Osteocyte (in vitro differentiated cells): ENCODE measurements around the gene RAB39A. TPM values are rescaled to one million over a fixed set of nuclear protein-coding genes. Genes with fewer than 3 reads are reported as not detected.
"Not testable (repeated sequence)": the region's sequence is repeated elsewhere in the genome, so short reads cannot be mapped to it uniquely, and the experiment has no call there.

ENCODE experiments used
- DNase-seq: peaks from one replicate; pipeline ENCODE4 v3.0.0; 2021; ENCODE audit warnings: mixed read lengths; ENCODE audit not compliant: unreplicated experiment; ENCODE audit errors: extremely low spot score
- H3K27ac Mint-ChIP-seq: one replicate; pipeline ENCODE4 v1.8.0; 2021; ENCODE audit warnings: mild to moderate bottlenecking, mixed read lengths; ENCODE audit not compliant: unreplicated experiment
- H3K27me3 Mint-ChIP-seq: one replicate; pipeline ENCODE4 v1.8.0; 2021; ENCODE audit warnings: mixed read lengths; ENCODE audit not compliant: unreplicated experiment
- H3K36me3 Mint-ChIP-seq: one replicate; pipeline ENCODE4 v1.8.0; 2021; ENCODE audit warnings: mixed read lengths; ENCODE audit not compliant: unreplicated experiment
- H3K4me1 Mint-ChIP-seq: one replicate; pipeline ENCODE4 v1.8.0; 2021; ENCODE audit warnings: mixed read lengths; ENCODE audit not compliant: unreplicated experiment
- H3K4me3 Mint-ChIP-seq: one replicate; pipeline ENCODE4 v1.8.0; 2021; ENCODE audit warnings: mild to moderate bottlenecking, moderate library complexity, mixed read lengths; ENCODE audit not compliant: unreplicated experiment
- H3K9me3 Mint-ChIP-seq: one replicate; pipeline ENCODE4 v1.8.0; 2021; ENCODE audit warnings: mixed read lengths; ENCODE audit not compliant: unreplicated experiment
- CTCF ChIP-seq: fragments of 200-600 bp; sonication (generic); IDR thresholded peaks from 2 replicates; pipeline ENCODE4 v1.5.0; 2021; ENCODE audit warnings: antibody characterized with exemption, mild to moderate bottlenecking, moderate library complexity
- long read RNA-seq: library from polyadenylated mRNA; unstranded; transcript quantifications from one replicate; pipeline ENCODE4 v2.0.0, GENCODE V29; 2021
- total RNA-seq: library from RNA; stranded (reverse); gene quantifications from 2 replicates; pipeline ENCODE4 v1.2.1, GENCODE V29; 2021

The RAB39A gene
- not detected in 2 replicates for total RNA-seq
- long read RNA-seq: 0 reads

- Mint-ChIP-seq H3K9me3 (no peaks in the 10 kb centered on the region), H3K4me3 (peak within 1 kb of the TSS; percentile 62), H3K36me3 (no peaks in the 10 kb centered on the region), H3K4me1 (peaks cover 9% of the 10 kb centered on the region), H3K27ac (no peak within 1 kb of the TSS), H3K27me3 (peaks cover 20% of the 10 kb centered on the region)
- TF ChIP-seq CTCF: no peak
- peak; percentile 93 for DNase-seq
Measured at GRCh38 chr11:107928046-107928766, at the start of gene RAB39A. TSS of gene RAB39A (plus strand) at chr11:107928448. CDS start at chr11:107928569, 121 bp downstream.

- H3K4me1 Mint-ChIP-seq, H3K4me3 Mint-ChIP-seq, H3K9me3 Mint-ChIP-seq, H3K27me3 Mint-ChIP-seq, DNase-seq, H3K27ac Mint-ChIP-seq, H3K36me3 Mint-ChIP-seq: not testable (repeated sequence)
Measured at GRCh38 chr11:107881471-107881870, 46.8 kb upstream of the RAB39A start.

- Mint-ChIP-seq H3K4me3 (no peak overlapping the region), H3K27ac (no peak overlapping the region), H3K4me1 (no peaks in the 10 kb centered on the region), H3K36me3 (no peaks in the 10 kb centered on the region), H3K9me3 (no peaks in the 10 kb centered on the region), H3K27me3 (peaks cover 4% of the 10 kb centered on the region)
- TF ChIP-seq CTCF: no peak
- DNase-seq: no peak
Measured at GRCh38 chr11:107882095-107882820, 46.0 kb upstream of the RAB39A start.

GRCh38 chr11:107898270-107898669 is 30.0 kb upstream of the RAB39A start:
- no peak overlapping the region for H3K27ac Mint-ChIP-seq
- no peaks in the 10 kb centered on the region for H3K9me3 Mint-ChIP-seq
- TF ChIP-seq CTCF: peak; percentile 57
- no peaks in the 10 kb centered on the region for H3K4me1 Mint-ChIP-seq
- peaks cover 15% of the 10 kb centered on the region for H3K27me3 Mint-ChIP-seq
- H3K36me3 Mint-ChIP-seq: no peaks in the 10 kb centered on the region
- H3K4me3 Mint-ChIP-seq: no peak overlapping the region
- no peak for DNase-seq

- TF ChIP-seq CTCF: no peak
- no peaks in the 10 kb centered on the region for H3K9me3 Mint-ChIP-seq
- H3K27me3 Mint-ChIP-seq: peaks cover 13% of the 10 kb centered on the region
- H3K4me1 Mint-ChIP-seq: no peaks in the 10 kb centered on the region
- DNase-seq: peak; percentile 53
- no peaks in the 10 kb centered on the region for H3K36me3 Mint-ChIP-seq
- no peak overlapping the region for H3K27ac Mint-ChIP-seq
- no peak overlapping the region for H3K4me3 Mint-ChIP-seq
Measured at GRCh38 chr11:107908211-107908610, 20.0 kb upstream of the RAB39A start.

GRCh38 chr11:107912415-107912814 is 15.8 kb upstream of the RAB39A start:
- H3K4me1 Mint-ChIP-seq, H3K4me3 Mint-ChIP-seq, H3K27me3 Mint-ChIP-seq, H3K9me3 Mint-ChIP-seq, H3K27ac Mint-ChIP-seq, DNase-seq, H3K36me3 Mint-ChIP-seq: not testable (repeated sequence)
